DMS114 treated with DMSO at 0.1 percent for 48 hours (cell line): ENCODE measurements around the gene FERMT1.
"Not testable (repeated sequence)": the region's sequence is repeated elsewhere in the genome, so short reads cannot be mapped to it uniquely, and the experiment has no call there.

Source experiments
- DNase-seq: peaks from one replicate; lab custom pipeline; 2025; ENCODE audit not compliant: unreplicated experiment; lab: John Stamatoyannopoulos, UW

FERMT1 gene

GRCh38 chr20:6115221-6115895 is 7.5 kb downstream of the FERMT1 start:
- no peak for DNase-seq

- no peak for DNase-seq
Measured at GRCh38 chr20:6114696-6115095, 8.1 kb downstream of the FERMT1 start.

- no peak for DNase-seq
Measured at GRCh38 chr20:6113951-6114350, 8.9 kb downstream of the FERMT1 start.

GRCh38 chr20:6112965-6113364 is 9.9 kb downstream of the FERMT1 start:
- not testable (repeated sequence) for DNase-seq

GRCh38 chr20:6108330-6108729 is 14.5 kb downstream of the FERMT1 start:
- no peak for DNase-seq

GRCh38 chr20:6104493-6105188 is 18.2 kb downstream of the FERMT1 start:
- DNase-seq, result no peak

- no peak for DNase-seq
Measured at GRCh38 chr20:6103301-6103700, 19.5 kb downstream of the FERMT1 start.

GRCh38 chr20:6101346-6101745 is 21.5 kb downstream of the FERMT1 start:
- DNase-seq, result no peak

GRCh38 chr20:6100246-6100645 is 22.6 kb downstream of the FERMT1 start:
- DNase-seq, result no peak

GRCh38 chr20:6099819-6100218 is 23.0 kb downstream of the FERMT1 start:
- DNase-seq, result no peak

GRCh38 chr20:6095409-6095808 is 27.4 kb downstream of the FERMT1 start:
- DNase-seq, result no peak

GRCh38 chr20:6094565-6094964 is 28.3 kb downstream of the FERMT1 start:
- DNase-seq, result no peak

- no peak for DNase-seq
Measured at GRCh38 chr20:6094063-6094462, 28.8 kb downstream of the FERMT1 start.

GRCh38 chr20:6091661-6092060 is 31.2 kb downstream of the FERMT1 start:
- no peak for DNase-seq

- DNase-seq, result no peak
Measured at GRCh38 chr20:6086868-6087267, 36.0 kb downstream of the FERMT1 start.

- no peak for DNase-seq
Measured at GRCh38 chr20:6083926-6084325, 38.9 kb downstream of the FERMT1 start.

- no peak for DNase-seq
Measured at GRCh38 chr20:6081236-6081635, 41.6 kb downstream of the FERMT1 start.

GRCh38 chr20:6079016-6079415 is 43.8 kb downstream of the FERMT1 start:
- DNase-seq, result no peak

- DNase-seq, result no peak
Measured at GRCh38 chr20:6075428-6076219, 47.2 kb downstream of the FERMT1 start.

- no peak for DNase-seq
Measured at GRCh38 chr20:6074784-6075183, 48.0 kb downstream of the FERMT1 start.

- peak; percentile 20 for DNase-seq
Measured at GRCh38 chr20:6074145-6074561, 48.7 kb downstream of the FERMT1 start.
